ENCODE measurements around the gene TCF4.

DNA sequence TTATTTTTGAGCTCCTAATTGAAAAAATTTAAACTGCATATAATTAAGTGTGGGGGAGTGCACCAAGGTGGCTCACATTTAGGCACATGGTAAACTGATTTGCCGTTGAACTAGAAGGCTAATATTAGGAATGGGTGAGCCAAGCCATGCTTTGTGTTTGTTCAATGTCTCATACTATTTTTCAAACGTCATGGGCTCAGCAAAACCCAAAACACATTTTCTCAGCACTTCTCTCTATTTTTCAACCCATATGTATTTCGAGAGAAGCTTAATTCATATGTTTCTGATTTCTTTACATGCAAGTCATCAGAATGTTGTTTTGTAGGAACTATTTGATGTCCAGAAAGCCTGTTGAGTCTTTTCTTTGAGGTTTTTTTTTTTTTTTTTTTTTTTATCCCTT lies 291.2 kb downstream of the TCF4 start:
- TF ChIP-seq, protein P1, sequence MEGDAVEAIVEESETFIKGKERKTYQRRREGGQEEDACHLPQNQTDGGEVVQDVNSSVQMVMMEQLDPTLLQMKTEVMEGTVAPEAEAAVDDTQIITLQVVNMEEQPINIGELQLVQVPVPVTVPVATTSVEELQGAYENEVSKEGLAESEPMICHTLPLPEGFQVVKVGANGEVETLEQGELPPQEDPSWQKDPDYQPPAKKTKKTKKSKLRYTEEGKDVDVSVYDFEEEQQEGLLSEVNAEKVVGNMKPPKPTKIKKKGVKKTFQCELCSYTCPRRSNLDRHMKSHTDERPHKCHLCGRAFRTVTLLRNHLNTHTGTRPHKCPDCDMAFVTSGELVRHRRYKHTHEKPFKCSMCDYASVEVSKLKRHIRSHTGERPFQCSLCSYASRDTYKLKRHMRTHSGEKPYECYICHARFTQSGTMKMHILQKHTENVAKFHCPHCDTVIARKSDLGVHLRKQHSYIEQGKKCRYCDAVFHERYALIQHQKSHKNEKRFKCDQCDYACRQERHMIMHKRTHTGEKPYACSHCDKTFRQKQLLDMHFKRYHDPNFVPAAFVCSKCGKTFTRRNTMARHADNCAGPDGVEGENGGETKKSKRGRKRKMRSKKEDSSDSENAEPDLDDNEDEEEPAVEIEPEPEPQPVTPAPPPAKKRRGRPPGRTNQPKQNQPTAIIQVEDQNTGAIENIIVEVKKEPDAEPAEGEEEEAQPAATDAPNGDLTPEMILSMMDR (IDR thresholded peaks at IDR 0.05) = no peak
- TF ChIP-seq EP300 (IDR thresholded peaks at IDR 0.05; ENCODE audit: low read depth) = no peak
